ENCODE measurements around the gene HMCES.
"Not testable (repeated sequence)": the region's sequence is repeated elsewhere in the genome, so short reads cannot be mapped to it uniquely, and the experiment has no call there.

The HMCES gene

DNA sequence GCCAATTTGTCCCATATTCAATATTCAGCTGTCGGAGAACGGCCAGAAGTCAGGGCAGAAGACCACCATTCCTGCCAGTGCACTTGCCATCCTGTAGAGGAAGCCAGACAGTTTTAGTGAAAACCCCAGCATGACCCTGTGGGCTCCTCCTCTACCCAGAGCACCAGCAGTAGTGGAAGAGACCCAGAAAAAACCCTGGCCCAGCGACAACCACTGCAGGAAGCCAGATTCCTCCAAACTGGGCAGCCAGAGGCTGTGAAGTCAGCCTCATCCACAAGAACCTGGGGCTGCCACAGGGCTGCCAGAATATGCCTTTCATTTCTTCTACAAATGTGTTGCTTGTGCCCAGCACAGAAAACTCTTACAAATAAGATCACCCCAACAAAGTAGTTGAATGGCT lies 67.3 kb downstream of the HMCES start:
- no peak overlapping the region for H3K4me3 ChIP-seq (ENCODE audit: low read depth, low read length)

DNA sequence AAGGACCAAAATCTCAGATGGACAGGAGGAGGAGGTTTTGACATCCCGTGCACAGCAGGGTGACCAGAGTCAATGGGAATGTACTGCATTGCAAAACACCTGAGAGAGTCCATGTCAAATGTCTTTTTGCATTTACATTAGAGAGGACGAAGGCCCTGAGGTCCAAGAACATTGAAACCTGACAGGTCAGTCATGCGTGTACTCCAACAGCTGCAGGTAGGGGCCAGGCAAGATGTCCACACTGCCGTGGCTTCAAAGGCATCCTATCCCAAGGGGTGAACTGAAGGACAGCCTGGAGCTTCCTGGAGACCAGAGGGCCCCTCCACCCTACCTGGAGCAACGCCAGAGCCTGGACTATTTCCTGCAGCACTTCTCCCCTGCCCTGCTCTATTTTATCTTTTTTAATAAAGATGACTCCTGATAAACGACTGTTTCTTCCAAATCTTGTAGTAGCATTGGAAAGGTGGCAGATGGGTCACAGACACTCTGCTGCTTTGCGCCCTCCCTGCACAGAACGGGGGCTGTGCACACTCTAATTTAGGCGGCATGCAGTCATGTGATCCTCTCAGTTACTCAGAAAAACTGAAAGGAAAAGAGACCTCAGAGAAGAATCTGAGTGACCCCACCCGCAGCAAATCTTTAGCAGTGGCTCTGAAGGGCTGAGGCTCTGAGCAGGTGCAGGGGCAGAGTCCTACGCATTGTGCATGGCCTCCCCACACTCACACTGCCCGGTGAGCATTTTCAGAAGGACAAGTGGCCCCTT lies 68.2 kb downstream of the HMCES start:
- no peak overlapping the region for H3K4me3 ChIP-seq (ENCODE audit: low read depth, low read length)

DNA sequence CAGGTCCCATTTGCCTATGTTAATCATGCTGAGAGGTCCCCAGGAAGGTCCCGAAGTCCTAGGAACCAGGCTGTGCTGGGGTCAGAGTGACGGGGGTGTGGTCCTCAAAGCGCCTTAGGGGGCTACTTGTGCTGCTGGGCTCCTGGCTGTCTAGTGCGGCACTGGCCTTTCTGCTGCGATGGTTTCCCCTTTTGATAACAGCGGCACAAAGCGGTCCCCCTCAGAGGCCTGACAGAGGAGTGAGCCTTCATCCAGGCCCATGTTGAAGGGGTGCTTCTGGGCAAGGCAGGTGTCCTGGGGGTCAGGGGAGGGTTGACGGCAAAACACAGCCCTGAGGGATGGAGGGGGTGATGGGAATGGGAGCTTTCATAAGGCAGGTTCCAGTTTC lies 68.8 kb downstream of the HMCES start:
- H3K4me3 ChIP-seq (ENCODE audit: low read depth, low read length), result no peak overlapping the region

DNA sequence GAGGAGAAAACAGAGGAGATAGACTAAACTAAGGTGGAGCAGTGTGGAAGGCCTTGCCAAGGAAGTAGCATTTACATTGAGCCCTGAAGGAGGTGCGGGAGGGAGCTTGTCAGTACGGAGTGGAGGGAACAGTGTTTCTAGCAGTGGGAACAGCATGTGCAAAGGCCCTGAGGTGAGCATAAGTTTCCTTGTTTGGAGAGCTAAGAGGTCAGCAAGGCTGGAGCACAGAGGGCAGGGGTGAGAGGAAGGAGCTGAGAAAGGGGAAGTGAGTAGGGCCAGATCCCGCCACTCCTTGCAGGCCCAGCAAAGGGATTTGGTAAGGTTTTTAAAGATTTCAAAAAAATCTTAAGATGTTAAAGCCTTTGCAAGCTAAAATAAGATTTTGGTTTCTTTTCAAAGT lies 70.1 kb downstream of the HMCES start:
- no peak overlapping the region for H3K4me3 ChIP-seq (ENCODE audit: low read depth, low read length)

DNA sequence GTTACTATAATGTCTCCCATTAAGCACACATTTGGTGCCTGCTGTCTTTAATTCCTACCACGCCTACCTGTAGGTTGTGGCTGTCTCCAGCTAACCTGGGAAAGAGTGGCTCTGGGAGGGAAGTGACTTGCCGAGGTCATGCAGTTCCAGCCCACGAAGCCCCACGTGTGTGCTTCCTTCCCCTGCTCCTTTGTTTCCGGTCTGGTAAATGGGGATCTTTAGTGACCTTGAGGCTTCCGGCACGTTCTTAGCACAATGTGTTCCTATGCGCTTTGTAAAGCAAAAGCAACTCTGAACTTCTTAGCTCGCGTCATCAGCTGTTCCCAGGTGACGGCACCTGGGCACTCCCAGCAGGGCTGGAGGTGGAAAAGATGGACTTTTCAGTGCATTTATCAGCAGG lies 70.5 kb downstream of the HMCES start:
- not testable (repeated sequence) for H3K4me3 ChIP-seq (ENCODE audit: low read depth, low read length)

DNA sequence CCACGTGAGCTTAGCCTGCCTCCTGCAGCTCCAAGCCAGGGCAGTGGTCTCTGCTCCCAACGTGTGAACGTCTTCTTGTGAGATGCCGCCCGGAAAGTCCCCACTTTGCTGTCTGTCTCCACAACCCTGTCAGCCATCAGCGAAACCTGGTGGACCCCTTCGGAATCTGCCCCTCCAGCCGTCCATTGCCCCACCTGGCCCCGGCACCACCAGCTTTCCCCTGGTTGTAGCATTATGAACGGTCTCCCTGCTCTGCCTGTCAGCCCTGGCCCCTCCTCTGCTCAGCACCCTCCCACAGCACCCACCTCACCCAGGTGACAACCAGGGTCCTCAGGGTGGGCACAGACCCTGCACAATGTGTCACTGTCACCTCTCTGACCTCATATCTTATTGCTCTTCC lies 71.1 kb downstream of the HMCES start:
- no peak overlapping the region for H3K4me3 ChIP-seq (ENCODE audit: low read depth, low read length)

DNA sequence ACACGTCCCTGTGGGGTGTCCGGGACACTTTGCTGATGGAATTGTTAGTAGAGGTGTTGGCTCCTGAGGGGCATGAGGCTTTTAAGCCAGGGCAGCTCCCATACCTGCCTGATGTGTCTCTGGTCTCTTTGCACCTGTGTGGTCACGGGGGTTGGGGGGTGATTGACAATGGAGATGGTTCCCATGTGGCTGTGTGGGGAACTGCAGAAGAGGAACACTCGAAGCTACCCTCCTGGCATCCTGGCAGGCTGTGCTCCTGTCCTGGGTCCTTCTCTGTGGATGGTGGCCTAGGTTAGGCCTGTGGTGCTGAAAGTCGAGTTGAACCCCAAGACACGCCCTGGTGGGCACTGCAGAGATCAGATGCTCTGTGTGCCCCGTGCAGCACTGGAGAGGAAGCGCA lies 73.4 kb downstream of the HMCES start:
- H3K4me3 ChIP-seq (ENCODE audit: low read depth, low read length), result no peak overlapping the region

DNA sequence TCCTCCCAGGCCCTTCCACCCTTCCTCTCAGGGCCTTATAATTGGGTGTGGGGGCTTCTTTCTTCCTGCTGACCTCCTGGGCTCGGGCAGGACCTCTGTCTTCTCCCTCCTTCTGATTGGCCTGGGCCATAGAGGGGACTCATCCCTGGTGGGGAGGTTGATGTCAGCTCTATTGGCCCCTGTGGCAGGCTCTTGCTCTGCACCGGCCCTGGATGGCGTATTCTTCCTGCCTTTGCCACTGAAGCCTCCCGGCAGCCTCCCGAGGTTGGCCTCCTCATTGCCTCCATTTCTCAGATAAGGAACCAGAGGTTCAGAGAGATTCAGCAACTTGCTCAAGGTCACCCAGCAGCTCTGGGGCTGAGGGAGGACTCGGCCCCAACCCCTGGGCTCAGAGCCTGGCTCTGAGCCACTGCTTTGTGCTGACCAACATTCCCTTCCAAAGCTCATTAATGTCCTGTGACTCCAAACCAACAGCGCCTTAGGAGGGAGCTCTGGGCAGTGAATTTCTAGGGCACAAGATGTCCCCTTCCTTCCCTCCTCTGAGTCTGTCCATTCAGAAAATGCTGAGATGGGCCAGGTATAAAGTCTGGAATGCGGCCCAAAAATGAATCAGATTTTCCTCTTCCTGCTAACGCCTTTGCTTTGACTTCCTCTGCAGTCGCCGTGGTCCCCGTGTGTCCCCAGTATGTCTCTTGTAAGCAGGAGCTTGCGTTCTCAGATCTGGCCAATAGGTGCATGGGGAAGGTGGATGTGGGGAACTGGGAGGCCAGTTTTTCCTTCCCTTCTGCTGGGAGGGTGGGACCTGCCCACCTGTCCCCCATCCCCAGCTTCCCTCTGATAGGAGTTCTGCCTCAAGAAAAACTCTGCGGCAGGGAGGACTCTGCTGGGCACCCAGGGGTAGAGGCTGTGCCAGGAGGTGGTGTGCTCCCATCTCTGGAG lies 74.2 kb downstream of the HMCES start:
- H3K4me3 ChIP-seq (ENCODE audit: low read depth, low read length), result no peak overlapping the region

DNA sequence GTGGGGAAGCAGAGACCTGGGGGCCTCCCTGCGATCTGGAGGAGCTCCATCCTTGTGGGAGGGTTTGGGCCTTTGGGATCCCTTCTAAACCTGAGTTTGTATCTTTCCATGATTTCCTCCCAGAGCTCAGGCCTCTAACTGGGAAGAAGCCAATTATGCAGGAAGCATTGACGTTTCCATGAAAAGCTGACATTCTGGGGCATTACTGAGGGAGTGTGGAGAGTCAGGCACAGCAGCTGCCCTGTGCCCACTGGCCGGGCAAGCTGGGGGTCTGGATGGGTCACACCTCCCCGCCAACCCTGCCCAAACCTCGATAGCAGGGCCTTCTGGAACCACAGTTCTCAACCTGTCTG lies 74.9 kb downstream of the HMCES start:
- H3K4me3 ChIP-seq (ENCODE audit: low read depth, low read length), result no peak overlapping the region

Data from iPS-11a (cell line).